CD4-positive, alpha-beta memory T cell (primary cell): ENCODE results near the gene PNP. TPM values are rescaled to one million over a fixed set of nuclear protein-coding genes. Genes with fewer than 3 reads are reported as not detected.

Experiments
- CTCF ChIA-PET: fragments of 350-600 bp; sonication (Branson Sonifier 250); formaldehyde crosslinking; loops from one replicate; lab custom pipeline; 2021; ENCODE audit warnings: inconsistent platforms; ENCODE audit not compliant: partially characterized antibody; lab: Charles Lee
- POLR2A ChIA-PET: fragments of 350-600 bp; sonication (Branson Sonifier 250); formaldehyde crosslinking; loops from one replicate; lab custom pipeline; 2021; ENCODE audit not compliant: partially characterized antibody; lab: Charles Lee
- DNase-seq, 5 donors: peaks; one replicate each; pipeline versions ENCODE4 v3.0.0 to v3.0.0-alpha.2; 2020 to 2022; ENCODE audit warnings: mixed read lengths in 1 of 5
- H3K27ac ChIP-seq: one replicate; pipeline ENCODE4 v1.7.0; 2013; ENCODE audit warnings: low read depth, low read length
- H3K27me3 ChIP-seq: 2 replicates; pipeline ENCODE4 v1.7.0; 2013; ENCODE audit warnings: mild to moderate bottlenecking, low read length, moderate library complexity; ENCODE audit not compliant: insufficient read depth
- H3K36me3 ChIP-seq: 2 replicates; pipeline ENCODE4 v1.7.0; 2013; ENCODE audit warnings: mild to moderate bottlenecking, low read length, moderate library complexity; ENCODE audit not compliant: insufficient read depth
- H3K4me1 ChIP-seq: 2 replicates; pipeline ENCODE4 v1.7.0; 2013; ENCODE audit warnings: mild to moderate bottlenecking, low read length, moderate library complexity; ENCODE audit not compliant: insufficient read depth
- H3K4me3 ChIP-seq, 2 donors: one replicate each; pipeline ENCODE4 v1.7.0; 2013; ENCODE audit warnings: low read length in 2 of 2, mild to moderate bottlenecking in 1 of 2
- H3K9me3 ChIP-seq, 2 donors: one replicate each; pipeline ENCODE4 v1.7.0; 2013; ENCODE audit warnings: low read length in 2 of 2, control low read depth in 1 of 2; ENCODE audit not compliant: control insufficient read depth in 1 of 2
- H3K27ac Mint-ChIP-seq, 7 donors: one replicate each; pipeline ENCODE4 v1.8.0; 2020 to 2021; ENCODE audit warnings: mixed read lengths in 7 of 7, mild to moderate bottlenecking in 6 of 7, inconsistent platforms in 3 of 7, moderate library complexity in 3 of 7
- H3K27me3 Mint-ChIP-seq, 2 donors: one replicate each; pipeline ENCODE4 v1.8.0; 2020 to 2021; ENCODE audit warnings: mixed read lengths in 2 of 2
- H3K36me3 Mint-ChIP-seq, 2 donors: one replicate each; pipeline ENCODE4 v1.8.0; 2020 to 2021; ENCODE audit warnings: mixed read lengths in 2 of 2, inconsistent platforms in 1 of 2, mild to moderate bottlenecking in 1 of 2
- H3K4me1 Mint-ChIP-seq, 4 donors: one replicate each; pipeline ENCODE4 v1.8.0; 2020 to 2021; ENCODE audit warnings: mixed read lengths in 4 of 4, mild to moderate bottlenecking in 1 of 4
- H3K4me3 Mint-ChIP-seq, 8 donors: one replicate each; pipeline ENCODE4 v1.8.0; 2020 to 2021; ENCODE audit warnings: mixed read lengths in 8 of 8, mild to moderate bottlenecking in 7 of 8, moderate library complexity in 6 of 8, inconsistent platforms in 3 of 8
- H3K9me3 Mint-ChIP-seq, 8 donors: one replicate each; pipeline ENCODE4 v1.8.0; 2020 to 2021; ENCODE audit warnings: mixed read lengths in 8 of 8, mild to moderate bottlenecking in 5 of 8, inconsistent platforms in 3 of 8, moderate library complexity in 1 of 8
- intact Hi-C: fragments of 100-400 bp; cut with micrococcal nuclease; formaldehyde crosslinking; loops from one replicate; pipeline ENCODE4 v1.15.1; 2023
- polyA plus RNA-seq, 2 donors: library from polyadenylated mRNA; unstranded; fragments of 300-500 nt; fragmentation: Illumina TruSeq; gene quantifications; one replicate each; pipeline ENCODE4 v1.2.3, GENCODE V29; 2021
- total RNA-seq, 2 experiments: library from RNA; stranded (reverse); gene quantifications; one replicate each; pipeline ENCODE4 v1.2.3, GENCODE V29; 2021

PNP gene
- total and polyA plus RNA-seq, 4 experiments from 2014 or later: 53.8 to 108 (median 103) TPM

DNA sequence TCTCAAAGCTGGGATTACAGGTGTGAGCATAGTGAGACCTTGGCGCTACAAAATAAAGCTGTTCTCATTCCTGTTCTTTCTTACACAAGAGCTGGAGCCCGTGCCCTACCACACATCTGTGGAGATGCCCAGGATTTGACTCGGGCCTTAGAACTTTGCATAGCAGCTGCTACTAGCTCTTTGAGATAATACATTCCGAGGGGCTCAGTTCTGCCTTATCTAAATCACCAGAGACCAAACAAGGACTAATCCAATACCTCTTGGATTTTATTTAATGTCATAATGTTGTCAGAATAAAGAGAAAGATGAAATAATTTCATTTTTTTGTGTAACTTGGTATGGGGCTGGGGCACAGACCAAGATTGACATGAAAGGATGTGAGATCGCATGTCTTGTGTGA lies 7.6 kb downstream of the PNP start:
- peaks cover 64 to 68% of the 10 kb centered on the region in 2 donors for H3K36me3 Mint-ChIP-seq
- H3K27ac ChIP-seq: peak overlapping the region; percentile 51
- H3K4me3 Mint-ChIP-seq: peak overlapping the region; percentile 66 to 87 (median 80)
- H3K4me1 ChIP-seq: peaks cover 98% of the 10 kb centered on the region
- H3K9me3 ChIP-seq: no peaks in the 10 kb centered on the region
- no peaks in the 10 kb centered on the region for H3K27me3 ChIP-seq
- ChIA-PET CTCF (interaction anchor here (0.7 to 1.8 kb wide), 4 partner anchors 15 to 149 kb away, joined by 3 to 5 read pairs (median 4); partner anchors contain the start of gene PIP4P1), POLR2A (interaction anchor here (0.6 to 7.0 kb wide), 12 partner anchors 8 to 206 kb away, joined by 3 to 70 read pairs (median 5); partner anchors contain the start of genes APEX1, OSGEP, PIP4P1 and PNP)
- intact Hi-C loops: loop anchor here (1.0 kb wide), 3 partner anchors 7 to 15 kb away; partner anchors contain the start of genes PIP4P1 and PNP
- no peak for DNase-seq
- H3K4me1 Mint-ChIP-seq: peaks cover 62 to 94% (median 77%) of the 10 kb centered on the region in 4 donors
- H3K4me3 ChIP-seq: peak overlapping the region in 1 of 2 donors; percentile 42
- peaks cover 46% of the 10 kb centered on the region for H3K36me3 ChIP-seq
- peaks cover 0 to 3% (median 0%) of the 10 kb centered on the region in 8 donors for H3K9me3 Mint-ChIP-seq
- H3K27ac Mint-ChIP-seq: peak overlapping the region; percentile 84 to 97 (median 90)
- no peaks in the 10 kb centered on the region for H3K27me3 Mint-ChIP-seq

DNA sequence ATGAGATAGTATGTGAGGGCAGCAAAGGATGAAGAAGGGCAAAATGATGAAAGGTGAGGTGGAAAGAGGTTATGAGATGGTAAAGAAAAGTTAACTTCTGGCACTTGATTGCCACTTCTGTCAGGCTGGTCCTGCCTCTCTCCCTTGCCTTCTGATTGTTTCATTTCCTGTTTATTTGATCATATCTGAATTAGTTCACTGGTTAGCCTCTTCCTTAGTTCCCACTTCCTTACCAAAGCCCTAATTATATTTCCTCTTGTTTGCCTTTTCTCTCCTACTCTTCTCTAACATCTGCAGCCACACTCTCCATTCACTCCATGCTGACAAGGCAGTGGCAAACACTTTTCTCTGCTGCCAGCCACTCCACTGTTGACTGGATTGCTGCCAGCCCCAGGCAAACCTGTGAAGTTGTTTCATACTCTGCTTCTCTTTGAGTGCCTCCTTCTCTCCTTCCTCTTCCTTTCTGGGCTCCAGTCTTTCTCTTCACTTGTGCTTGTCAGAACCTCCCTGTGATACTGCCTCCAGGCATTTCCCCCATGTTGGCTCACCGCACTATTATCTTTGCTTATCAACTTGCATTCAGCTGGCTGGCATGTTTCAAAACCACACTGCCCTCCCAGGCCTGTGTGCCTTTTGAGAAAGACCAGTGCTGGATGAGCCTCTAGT lies 8.1 kb downstream of the PNP start:
- H3K27me3 ChIP-seq: no peaks in the 10 kb centered on the region
- Mint-ChIP-seq H3K27ac (peak overlapping the region; percentile 84 to 97 (median 90)), H3K4me1 (peaks cover 57 to 94% (median 76%) of the 10 kb centered on the region in 4 donors), H3K36me3 (peaks cover 58 to 62% of the 10 kb centered on the region in 2 donors), H3K9me3 (peaks cover 0 to 3% (median 0%) of the 10 kb centered on the region in 8 donors), H3K27me3 (no peaks in the 10 kb centered on the region), H3K4me3 (peak overlapping the region; percentile 66 to 87 (median 80))
- intact Hi-C loops: loop anchor here (1.0 kb wide), 3 partner anchors 8 to 16 kb away; partner anchors contain the start of genes PIP4P1 and PNP
- H3K4me1 ChIP-seq: peaks cover 98% of the 10 kb centered on the region
- peaks cover 43% of the 10 kb centered on the region for H3K36me3 ChIP-seq
- DNase-seq: peak; percentile 55 to 67 (median 62)
- CTCF ChIA-PET: interaction anchor here (0.7 to 1.8 kb wide), 4 partner anchors 16 to 136 kb away, joined by 3 to 5 read pairs (median 4); partner anchors contain the start of gene PIP4P1
- H3K9me3 ChIP-seq: no peaks in the 10 kb centered on the region
- POLR2A ChIA-PET: interaction anchor here (0.6 to 7.0 kb wide), 12 partner anchors 9 to 206 kb away, joined by 3 to 70 read pairs (median 13); partner anchors contain the start of genes APEX1, OSGEP, PARP2 and PIP4P1
- peak overlapping the region; percentile 51 for H3K27ac ChIP-seq
- peak overlapping the region in 1 of 2 donors; percentile 42 for H3K4me3 ChIP-seq

DNA sequence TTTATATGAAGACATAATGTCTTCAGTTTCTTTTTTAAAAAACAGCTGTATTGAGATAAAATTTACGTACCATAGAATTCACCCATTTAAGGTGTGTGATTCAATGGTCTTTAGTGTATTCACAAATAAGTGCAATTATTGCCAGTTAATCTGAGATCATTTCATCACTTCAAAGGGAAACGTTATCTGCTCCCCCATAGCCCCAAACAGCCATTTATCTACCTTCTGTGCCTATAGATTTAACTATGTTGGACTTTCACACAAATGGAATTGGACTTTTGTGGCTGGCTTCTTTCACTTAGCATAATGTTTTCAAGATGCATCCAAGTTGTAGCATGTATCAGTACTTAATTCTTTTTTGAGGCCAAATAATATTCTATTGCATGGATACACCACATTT lies 9.7 kb downstream of the PNP start:
- ChIA-PET CTCF (interaction anchor here (1.5 to 2.5 kb wide), 3 partner anchors 9 to 17 kb away, joined by 5 to 7 read pairs (median 5); partner anchors contain the start of genes PIP4P1 and PNP), POLR2A (interaction anchor here (1.1 to 7.0 kb wide), 6 partner anchors 8 to 136 kb away, joined by 3 to 70 read pairs (median 18); partner anchors contain the start of genes APEX1, OSGEP, PARP2 and PIP4P1)
- peaks cover 63 to 95% (median 79%) of the 10 kb centered on the region in 4 donors for H3K4me1 Mint-ChIP-seq
- H3K27ac Mint-ChIP-seq: peak overlapping the region in 5 of 7 donors; percentile 48 to 88 (median 83)
- peaks cover 29% of the 10 kb centered on the region for H3K36me3 ChIP-seq
- no peak overlapping the region for H3K27ac ChIP-seq
- peaks cover 45 to 49% of the 10 kb centered on the region in 2 donors for H3K36me3 Mint-ChIP-seq
- peaks cover 0 to 3% (median 0%) of the 10 kb centered on the region in 8 donors for H3K9me3 Mint-ChIP-seq
- H3K4me3 ChIP-seq: no peak overlapping the region
- no peaks in the 10 kb centered on the region for H3K27me3 ChIP-seq
- DNase-seq: no peak
- intact Hi-C loops: no loop called here
- no peaks in the 10 kb centered on the region for H3K9me3 ChIP-seq
- H3K27me3 Mint-ChIP-seq: no peaks in the 10 kb centered on the region
- H3K4me3 Mint-ChIP-seq: peak overlapping the region in 2 of 8 donors; percentile 3 to 10
- H3K4me1 ChIP-seq: peaks cover 95% of the 10 kb centered on the region

DNA sequence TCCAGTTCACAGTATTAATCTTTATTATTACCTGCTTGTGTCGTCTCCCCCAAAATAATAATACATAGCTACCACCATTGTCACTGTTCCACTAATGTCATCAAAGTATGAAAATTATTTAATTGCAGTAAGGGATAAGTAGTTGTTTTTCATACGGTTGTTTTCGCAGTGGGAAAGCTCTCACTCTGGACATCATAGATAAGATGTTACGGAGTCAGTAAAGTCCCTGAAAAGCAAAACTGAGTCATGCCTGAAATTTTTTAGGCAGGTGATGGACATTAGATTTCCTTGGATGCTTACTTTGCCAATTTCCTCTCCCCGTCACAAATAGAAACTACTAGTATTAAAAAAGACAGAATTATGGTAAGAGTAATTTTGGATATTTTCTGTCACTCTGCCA lies 13.2 kb downstream of the PNP start:
- Histone ChIP-seq H3K4me1 (peaks cover 77% of the 10 kb centered on the region), H3K9me3 (no peaks in the 10 kb centered on the region), H3K4me3 (no peak overlapping the region), H3K27ac (no peak overlapping the region), H3K27me3 (no peaks in the 10 kb centered on the region), H3K36me3 (no peaks in the 10 kb centered on the region)
- no peak for DNase-seq
- Mint-ChIP-seq H3K36me3 (peaks cover 10 to 14% of the 10 kb centered on the region in 2 donors), H3K27me3 (no peaks in the 10 kb centered on the region), H3K27ac (peak overlapping the region; percentile 8 to 96 (median 80)), H3K9me3 (peaks cover 0 to 3% (median 0%) of the 10 kb centered on the region in 8 donors), H3K4me3 (no peak overlapping the region), H3K4me1 (peaks cover 54 to 87% (median 72%) of the 10 kb centered on the region in 4 donors)
- intact Hi-C loops: no loop called here
- POLR2A ChIA-PET: interaction anchor here (1.4 to 7.0 kb wide), 2 partner anchors 10 to 14 kb away, joined by 4 to 52 read pairs; partner anchors contain the start of gene PNP
- CTCF ChIA-PET: interaction anchor here (1.2 to 2.1 kb wide), 3 partner anchors 13 to 209 kb away, joined by 4 to 5 read pairs (median 4); partner anchors contain the start of gene PNP

DNA sequence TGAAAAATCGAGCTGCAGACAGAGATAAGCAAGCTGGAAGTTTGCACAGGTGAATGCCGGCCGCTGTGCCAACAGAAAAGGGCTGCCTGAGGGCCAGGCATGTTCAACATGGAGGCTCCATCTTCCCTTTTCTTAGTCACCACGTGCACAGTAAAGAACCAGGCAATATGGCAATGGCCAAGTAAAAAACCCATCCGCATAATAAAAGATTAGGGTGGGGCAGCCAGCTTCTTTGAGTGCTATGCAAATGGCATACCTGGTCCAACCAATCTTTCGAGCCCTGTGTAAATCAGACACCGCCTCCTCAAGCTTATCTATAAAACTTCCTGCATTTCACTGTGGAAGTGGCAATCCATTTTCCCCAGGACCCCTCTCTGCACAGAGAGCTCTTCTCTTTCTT lies 16.7 kb downstream of the PNP start:
- intact Hi-C loops: loop anchor here (2.0 kb wide), 1 partner anchor 17 kb away; the partner anchor contains the start of gene PNP
- POLR2A ChIA-PET: interaction anchor here (1.2 to 5.5 kb wide), 6 partner anchors 8 to 142 kb away, joined by 3 to 74 read pairs (median 12); partner anchors contain the start of genes PARP2 and PNP

DNA sequence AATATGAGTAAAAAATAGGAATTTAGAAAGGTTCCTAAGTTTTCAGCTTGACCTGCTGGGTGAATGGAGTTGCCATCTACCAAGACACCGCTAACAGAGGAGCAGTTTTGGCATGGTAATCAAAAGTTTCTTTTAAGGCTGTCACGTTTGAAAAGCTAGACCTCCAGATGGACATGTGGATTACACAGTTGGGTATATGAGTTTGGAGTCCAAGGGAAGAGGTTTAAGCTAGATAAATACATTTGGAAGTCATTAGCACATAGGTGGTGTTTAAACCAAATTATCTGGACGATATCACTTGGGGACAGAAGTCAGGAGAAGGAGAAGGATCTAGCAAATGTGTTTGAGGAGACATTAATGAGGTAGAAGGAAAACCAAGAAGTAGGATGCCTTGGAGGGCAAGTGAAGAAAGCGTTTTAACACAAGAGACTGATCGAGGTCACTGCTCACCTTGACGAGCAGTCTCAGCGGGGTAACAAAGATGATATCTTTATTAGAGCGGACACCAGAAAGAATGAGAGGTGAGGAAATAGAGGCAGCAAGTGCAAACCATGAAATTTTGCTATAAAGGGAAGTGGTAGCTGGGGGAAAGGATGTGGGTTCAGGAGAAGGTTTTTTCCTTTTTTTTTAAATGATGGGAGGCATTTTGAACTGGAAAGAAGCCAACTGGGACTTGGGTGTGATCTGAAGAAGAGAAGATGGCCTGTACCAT lies 17.6 kb downstream of the PNP start:
- no peak overlapping the region for H3K27ac ChIP-seq
- peak overlapping the region in 7 of 8 donors; percentile 60 to 76 (median 72) for H3K4me3 Mint-ChIP-seq
- peaks cover 78% of the 10 kb centered on the region for H3K4me1 ChIP-seq
- H3K36me3 ChIP-seq: no peaks in the 10 kb centered on the region
- H3K9me3 ChIP-seq: no peaks in the 10 kb centered on the region
- peaks cover 0 to 2% (median 0%) of the 10 kb centered on the region in 8 donors for H3K9me3 Mint-ChIP-seq
- no peaks in the 10 kb centered on the region for H3K27me3 ChIP-seq
- DNase-seq: peak in 3 of 5 donors; percentile 18 to 27 (median 22)
- intact Hi-C loops: loop anchor here (2.0 kb wide), 1 partner anchor 18 kb away; the partner anchor contains the start of gene PNP
- POLR2A ChIA-PET: interaction anchor here (0.6 to 5.5 kb wide), 13 partner anchors 9 to 196 kb away, joined by 3 to 74 read pairs (median 7); partner anchors contain the start of genes APEX1, OSGEP, PARP2 and PIP4P1
- peak overlapping the region in 1 of 2 donors; percentile 31 for H3K4me3 ChIP-seq
- H3K27me3 Mint-ChIP-seq: no peaks in the 10 kb centered on the region
- CTCF ChIA-PET: interaction anchor here (1.0 to 2.8 kb wide), 7 partner anchors 8 to 160 kb away, joined by 3 to 14 read pairs (median 5); partner anchors contain the start of genes APEX1, OSGEP and PNP
- peak overlapping the region; percentile 4 to 84 (median 73) for H3K27ac Mint-ChIP-seq
- H3K36me3 Mint-ChIP-seq: no peaks in the 10 kb centered on the region
- peaks cover 65 to 96% (median 78%) of the 10 kb centered on the region in 4 donors for H3K4me1 Mint-ChIP-seq

More for the DNA sequence above, 16.7 kb downstream of the PNP start:
- no peak overlapping the region for H3K27ac ChIP-seq
- Mint-ChIP-seq H3K9me3 (peaks cover 0 to 2% (median 0%) of the 10 kb centered on the region in 8 donors), H3K36me3 (no peaks in the 10 kb centered on the region), H3K4me3 (no peak overlapping the region), H3K27ac (peak overlapping the region in 3 of 7 donors; percentile 12 to 62 (median 25)), H3K27me3 (no peaks in the 10 kb centered on the region), H3K4me1 (peaks cover 61 to 93% (median 79%) of the 10 kb centered on the region in 4 donors)
- no peaks in the 10 kb centered on the region for H3K9me3 ChIP-seq
- peaks cover 78% of the 10 kb centered on the region for H3K4me1 ChIP-seq
- DNase-seq: no peak
- H3K27me3 ChIP-seq: no peaks in the 10 kb centered on the region
- CTCF ChIA-PET: interaction anchor here (1.0 to 2.8 kb wide), 3 partner anchors 16 to 71 kb away, joined by 3 to 14 read pairs (median 11); partner anchors contain the start of genes APEX1, OSGEP and PNP
- H3K36me3 ChIP-seq: no peaks in the 10 kb centered on the region
- H3K4me3 ChIP-seq: no peak overlapping the region
